Measurements from ENCODE around the gene CCR1. TPM values are rescaled to one million over a fixed set of nuclear protein-coding genes. Genes with fewer than 3 reads are reported as not detected.

CCR1 gene
- total and polyA plus RNA-seq, 9 of the 15 experiments (the other 6 are each of a cell fraction or from before 2014, with no cell fraction given), result not detected

DNA sequence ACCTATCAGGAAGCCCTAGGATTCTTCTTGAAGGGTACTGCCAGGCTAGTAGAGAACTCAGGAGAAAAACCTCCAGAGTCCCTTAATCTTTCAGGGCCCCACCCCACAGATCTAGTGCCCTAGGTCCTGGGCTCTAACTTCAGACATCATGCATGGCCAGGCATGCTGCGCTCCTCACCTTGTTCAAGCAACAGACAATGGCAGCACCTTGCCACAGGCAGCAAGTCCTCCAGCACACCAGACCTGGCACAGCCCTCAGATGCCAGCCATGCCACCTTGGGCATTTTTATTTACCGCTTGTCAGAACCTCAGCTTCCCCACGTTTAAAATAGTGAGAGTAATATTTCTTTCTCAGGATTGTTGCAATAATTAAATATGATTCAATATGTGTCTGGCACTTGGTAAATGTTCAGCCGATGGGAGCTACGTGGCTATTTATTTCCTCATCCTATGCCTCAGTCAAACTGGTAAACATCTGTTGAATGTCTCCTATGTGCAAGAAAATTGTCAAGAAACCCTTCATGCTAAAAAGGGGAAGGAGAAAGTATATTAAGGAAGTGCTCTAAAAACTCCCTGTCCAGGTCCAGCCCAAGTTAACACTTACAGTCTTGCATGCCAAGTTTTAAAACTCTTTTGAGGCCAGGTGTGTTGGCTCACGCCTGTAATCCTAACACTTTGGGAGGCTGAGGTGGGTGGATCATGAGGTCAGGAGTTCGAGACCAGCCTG is 14.5 kb upstream of the CCR1 start:
- ATAC-seq, result no peak
- ChIA-PET CTCF (ENCODE audit: low intra/inter-chr PET ratio) (interaction anchor here (0.6 kb wide), 1 partner anchor 450 kb away, joined by 3 read pairs; no protein-coding TSS in a partner anchor), POLR2A (interaction anchor here (0.8 kb wide), 1 partner anchor 9 kb away, joined by 3 read pairs; no protein-coding TSS in a partner anchor)
- H3K4me2 ChIP-seq (ENCODE audit: insufficient read depth, low read length), result no peak overlapping the region
- no peak for TF ChIP-seq MITF (IDR thresholded peaks at IDR 0.05)
- TF ChIP-seq SPI1 (IDR thresholded peaks at IDR 0.05; ENCODE audit: borderline replicate concordance, low read depth, low read length), result peak; percentile 48; the same call in 1 of the 2 replicates
- in situ Hi-C loops (cut with MboI), result no loop called here
- 2% methylated on average over 7 of the region's 7 CpGs for WGBS (ENCODE audit: insufficient coverage, low coverage, missing lambda C conversion rate)
- no TSS peak for BruUV-seq (replicated peaks)
- no peaks in the 10 kb centered on the region for H3K9me1 ChIP-seq (ENCODE audit: control insufficient read depth, insufficient read depth, low read length)
- no peak for DNase-seq (ENCODE audit: extremely low read depth in 1 of 4, low spot score in 3 of 4)
- H2AFZ ChIP-seq (ENCODE audit: low read depth, low read length), result no peak overlapping the region
- H3K36me3 ChIP-seq (ENCODE audit: control insufficient read depth, insufficient read depth, low read length), result no peaks in the 10 kb centered on the region
- H3K4me3 ChIP-seq, result no peak overlapping the region
- no peaks in the 10 kb centered on the region; a peak in 1 of 5 replicates for H3K27me3 ChIP-seq (ENCODE audit: control insufficient read depth in 2 of 2, insufficient read depth in 2 of 2, low read length in 2 of 2)
- intact Hi-C loops (cut with micrococcal nuclease), result no loop called here
- no peak overlapping the region for H3K27ac ChIP-seq (ENCODE audit: extremely low read depth, low read depth, low read length)
- no peaks in the 10 kb centered on the region for H3K4me1 ChIP-seq (replicated peaks in 1 of 2; ENCODE audit: control insufficient read depth in 2 of 2, insufficient read depth in 2 of 2, low read length in 2 of 2)
- no peak overlapping the region for H3K9ac ChIP-seq (ENCODE audit: insufficient read depth in 1 of 2, low read depth in 2 of 2, low read length in 2 of 2)
- no peak for FAIRE-seq
- no peaks in the 10 kb centered on the region for H3K79me2 ChIP-seq (ENCODE audit: control insufficient read depth, insufficient read depth, low read length)
- H4K20me1 ChIP-seq (replicated peaks; ENCODE audit: control insufficient read depth, insufficient read depth, low read length), result no peaks in the 10 kb centered on the region
- no peaks in the 10 kb centered on the region for H3K9me3 ChIP-seq (replicated peaks; ENCODE audit: control insufficient read depth, insufficient read depth, low read depth, low read length)

GRCh38 chr3:46221938-46222337 is 13.8 kb upstream of the CCR1 start:
- Histone ChIP-seq H3K27me3 (ENCODE audit: control insufficient read depth in 2 of 2, insufficient read depth in 2 of 2, low read length in 2 of 2) (no peaks in the 10 kb centered on the region; a peak in 1 of 5 replicates), H3K9me3 (replicated peaks; ENCODE audit: control insufficient read depth, insufficient read depth, low read depth, low read length) (no peaks in the 10 kb centered on the region), H3K36me3 (ENCODE audit: control insufficient read depth, insufficient read depth, low read length) (no peaks in the 10 kb centered on the region), H3K4me2 (ENCODE audit: insufficient read depth, low read length) (no peak overlapping the region), H2AFZ (ENCODE audit: low read depth, low read length) (no peak overlapping the region), H4K20me1 (replicated peaks; ENCODE audit: control insufficient read depth, insufficient read depth, low read length) (no peaks in the 10 kb centered on the region), H3K4me3 (no peak overlapping the region), H3K27ac (ENCODE audit: extremely low read depth, low read depth, low read length) (no peak overlapping the region), H3K9ac (ENCODE audit: insufficient read depth in 1 of 2, low read depth in 2 of 2, low read length in 2 of 2) (no peak overlapping the region), H3K9me1 (ENCODE audit: control insufficient read depth, insufficient read depth, low read length) (no peaks in the 10 kb centered on the region), H3K79me2 (ENCODE audit: control insufficient read depth, insufficient read depth, low read length) (no peaks in the 10 kb centered on the region), H3K4me1 (replicated peaks in 1 of 2; ENCODE audit: control insufficient read depth in 2 of 2, insufficient read depth in 2 of 2, low read length in 2 of 2) (no peaks in the 10 kb centered on the region)
- intact Hi-C loops (cut with micrococcal nuclease), result no loop called here
- whole genome bisulfite sequencing (ENCODE audit: insufficient coverage, low coverage, missing lambda C conversion rate), result 0% methylated on average over 1 of the region's 1 CpG
- ATAC-seq, result no peak
- TF ChIP-seq ZNF277 (CRISPR knock-in tag; IDR thresholded peaks at IDR 0.05; ENCODE audit: borderline replicate concordance) (no peak), ZKSCAN1 (IDR thresholded peaks at IDR 0.05; ENCODE audit: low read depth, low read length) (no peak), RBM17 (IDR thresholded peaks at IDR 0.05; ENCODE audit: borderline replicate concordance, low read depth, low read length) (no peak), BCL6 (CRISPR knock-in tag; IDR thresholded peaks at IDR 0.05) (no peak)
- ChIA-PET POLR2A (no interaction called here), CTCF (ENCODE audit: low intra/inter-chr PET ratio) (no interaction called here)
- in situ Hi-C loops (cut with MboI), result no loop called here
- no TSS peak for BruUV-seq (replicated peaks)
- no peak for DNase-seq (ENCODE audit: extremely low read depth in 1 of 4, low spot score in 3 of 4)
- no peak for FAIRE-seq

Measured in K562 (cell line).